Heart right ventricle (tissue), 16 donors: Measurements from ENCODE around the gene PIGC. TPM values are rescaled to one million over a fixed set of nuclear protein-coding genes. Genes with fewer than 3 reads are reported as not detected.

Experiments
- ATAC-seq, 8 donors: fragments of 200-7000 bp; cut with Tn5 transposase; one replicate each; pipeline ENCODE4 v1.9.1; 2020; ENCODE audit warnings: mild to moderate bottlenecking in 8 of 8, moderate library complexity in 8 of 8, moderate number of reproducible peaks in 1 of 8
- DNase-seq, 2 donors: peaks; one replicate each; pipeline ENCODE4 v3.0.0-alpha.2; 2020
- H3K27ac ChIP-seq, 10 donors: fragments of 200-600 bp; sonication (generic) in 2 of 10; one replicate each; pipeline versions ENCODE4 v1.5.0 to v1.8.0; 2020 to 2022; ENCODE audit warnings: mild to moderate bottlenecking in 3 of 10
- H3K27me3 ChIP-seq, 7 donors: fragments of 200-600 bp; one replicate each; pipeline ENCODE4 v1.8.0; 2021 to 2022; ENCODE audit warnings: mild to moderate bottlenecking in 2 of 7
- H3K36me3 ChIP-seq, 9 donors: fragments of 200-600 bp; sonication (generic) in 1 of 9; one replicate each; pipeline versions ENCODE4 v1.5.0 to v1.8.0; 2020 to 2022; ENCODE audit warnings: mild to moderate bottlenecking in 2 of 9
- H3K4me1 ChIP-seq, 9 donors: fragments of 200-600 bp; sonication (generic) in 1 of 9; one replicate each; pipeline versions ENCODE4 v1.5.0 to v1.8.0; 2020 to 2022; ENCODE audit warnings: mild to moderate bottlenecking in 4 of 9
- H3K4me3 ChIP-seq, 10 donors: fragments of 200-600 bp; sonication (generic) in 2 of 10; one replicate each; pipeline versions ENCODE4 v1.5.0 to v1.8.0; 2020 to 2022; ENCODE audit warnings: mild to moderate bottlenecking in 7 of 10, moderate library complexity in 2 of 10
- H3K9me3 ChIP-seq, 11 donors: fragments of 200-600 bp in 10 of 11; sonication (generic) in 2 of 11; one replicate each; pipeline versions ENCODE4 v1.5.0 to v1.8.0; 2013 to 2022; ENCODE audit warnings: mild to moderate bottlenecking in 2 of 11, control low read depth in 1 of 11, moderate library complexity in 1 of 11
- CTCF ChIP-seq, 9 donors: fragments of 200-600 bp; sonication (generic) in 2 of 9; IDR thresholded peaks; one replicate each; pipeline versions ENCODE4 v1.5.0 to v1.8.0; 2021 to 2022; ENCODE audit warnings: antibody characterized with exemption in 9 of 9, mild to moderate bottlenecking in 5 of 9, moderate library complexity in 1 of 9
- WGBS, 2 donors: extraction: QIAGEN DNeasy Blood & Tissue Kit; methylation state at CpG; one replicate each; pipeline ENCODE4 v1.1.7; 2013; ENCODE audit warnings: inconsistent platforms in 1 of 2; 5-methylcytosine and 5-hydroxymethylcytosine counted together
- intact Hi-C, 10 donors: fragments of 100-400 bp; cut with DNase I; formaldehyde crosslinking; loops; one replicate each; pipeline versions ENCODE4 v1.11.1 to v1.14.2; 2022
- polyA plus RNA-seq, 2 donors: library from polyadenylated mRNA; stranded (reverse); fragments of 200-250 nt; gene quantifications; one replicate each; pipeline ENCODE4 v1.2.3, GENCODE V29; 2013
- total RNA-seq, 10 donors: library from RNA; stranded (reverse); fragmentation: NEBNext Ultra II Directional in 3 of 10; extraction: Animal tissue kit (Norgen Biotek cat#: 25700) in 3 of 10; gene quantifications; one replicate each; pipeline versions ENCODE4 v1.2.1 to v1.2.4, GENCODE V29; 2021 to 2023
- donor health status: Arrhythmogenic right ventricular cardiomyopathy.
- donor health status: ischemic (EF 13 %, LVEDD 7.1; RV severe dilation, severe dysfunction).
- donor health status: healthy with polysubstance abuse.
- donor health status: DM: no; HTN: yes; CAD: no.
- donor health status: DM: no; HTN: no; CAD: no.
- donor health status: ischemic (EF 25% LVEDD 6.9; RV normal size, moderate dysfunction).
- donor health status: ischemic (EF 25% LVEDD 5.7; RV mildly dilated, moderate dysfunction).
- donor health status: healthy.
- donor health status: DM: yes; HTN: yes; CAD: no.
- donor health status: Ischemic cardiomyopathy.
- donor health status: ischemic (EF 35%, LVEDD 5.7; RV mildly dilated, moderate dysfunction).
- donor health status: nonischemic (EF 11% LVEDD 7.7; RV severe dilation, severe dysfunction).
- donor health status: DM: yes; HTN: yes; CAD: no.
- donor health status: PGD.
- donor health status: ischemic (EF 29% LVEDD 5.4; RV normal size, mild dysfunction).
- donor health status: nonischemic (EF 23%, LVEDD 6.1; RV moderate dilation, normal function).

PIGC gene
- total and polyA plus RNA-seq, 12 donors: 9.3 to 21.2 (median 13.9) TPM

GRCh38 chr1:172431721-172432192, 12.1 kb downstream of the PIGC start:
- DNase-seq (no peak), ATAC-seq (no peak)
- peaks cover 0 to 10% (median 0%) of the 10 kb centered on the region in 9 donors for H3K4me1 ChIP-seq
- peaks cover 0 to 20% (median 0%) of the 10 kb centered on the region in 11 donors for H3K9me3 ChIP-seq
- no peak for TF ChIP-seq CTCF (IDR thresholded peaks at IDR 0.05)
- no peaks in the 10 kb centered on the region for H3K36me3 ChIP-seq
- no peak overlapping the region for H3K4me3 ChIP-seq
- 79 to 85% methylated on average over 9 of the region's 9 CpGs for WGBS, 2 donors
- intact Hi-C loops: no loop called here
- H3K27me3 ChIP-seq: no peaks in the 10 kb centered on the region
- no peak overlapping the region for H3K27ac ChIP-seq

GRCh38 chr1:172431204-172431603, 12.7 kb downstream of the PIGC start:
- Histone ChIP-seq H3K4me3 (no peak overlapping the region), H3K4me1 (peaks cover 0 to 11% (median 0%) of the 10 kb centered on the region in 9 donors), H3K9me3 (peaks cover 0 to 14% (median 0%) of the 10 kb centered on the region in 11 donors), H3K27me3 (no peaks in the 10 kb centered on the region), H3K27ac (no peak overlapping the region), H3K36me3 (no peaks in the 10 kb centered on the region)
- DNase-seq (no peak), ATAC-seq (no peak)
- 93 to 95% methylated on average over 2 of the region's 2 CpGs for WGBS, 2 donors
- TF ChIP-seq CTCF (IDR thresholded peaks at IDR 0.05): no peak
- intact Hi-C loops: no loop called here

- 75 to 95% methylated on average over 1 of the region's 1 CpG for WGBS, 2 donors
Observed at GRCh38 chr1:172430128-172430454, 13.8 kb downstream of the PIGC start.

GRCh38 chr1:172429331-172430127, 14.3 kb downstream of the PIGC start:
- 87 to 93% methylated on average over 1 of the region's 1 CpG for WGBS, 2 donors
- H3K4me1 ChIP-seq: peaks cover 0 to 11% (median 0%) of the 10 kb centered on the region in 9 donors
- ATAC-seq: peak in 5 of 8 donors; percentile 37 to 62 (median 42)
- no peaks in the 10 kb centered on the region for H3K36me3 ChIP-seq
- H3K27me3 ChIP-seq: no peaks in the 10 kb centered on the region
- no peak overlapping the region for H3K4me3 ChIP-seq
- intact Hi-C loops: loop anchor here in 3 of 10 donors (2.0 to 10.0 kb wide), 3 partner anchors 335 to 635 kb away; no protein-coding TSS in a partner anchor
- no peak overlapping the region for H3K27ac ChIP-seq
- TF ChIP-seq CTCF (IDR thresholded peaks at IDR 0.05): peak; percentile 42 to 77 (median 70)
- DNase-seq: peak in 1 of 2 donors; percentile 41
- peaks cover 0 to 10% (median 0%) of the 10 kb centered on the region in 11 donors for H3K9me3 ChIP-seq

More at GRCh38 chr1:172430128-172430454, 13.8 kb downstream of the PIGC start:
- Histone ChIP-seq H3K4me3 (no peak overlapping the region), H3K4me1 (peaks cover 0 to 11% (median 0%) of the 10 kb centered on the region in 9 donors), H3K9me3 (peaks cover 0 to 10% (median 0%) of the 10 kb centered on the region in 11 donors), H3K27ac (no peak overlapping the region), H3K36me3 (no peaks in the 10 kb centered on the region), H3K27me3 (no peaks in the 10 kb centered on the region)
- ATAC-seq: no peak
- DNase-seq: no peak
- intact Hi-C loops: no loop called here
- no peak for TF ChIP-seq CTCF (IDR thresholded peaks at IDR 0.05)
